Activated T-cell treated with anti-CD3 and anti-CD28 coated beads, Interleukin-2, amount 50 U/mL, for 4 hours (primary cell): ENCODE results near the gene CTDP1. TPM values are rescaled to one million over a fixed set of nuclear protein-coding genes. Genes with fewer than 3 reads are reported as not detected.
A peak's percentile ranks its signal among the peaks of the same experiment; 100 is the strongest.

Source experiments
- ATAC-seq, 2 donors: fragments of 200-7000 bp; cut with Tn5 transposase; one replicate each; pipeline ENCODE4 v1.10.0; 2021
- DNase-seq: peaks from one replicate; pipeline ENCODE4 v3.0.0-alpha.2; 2020
- H3K27me3 Mint-ChIP-seq: one replicate; pipeline ENCODE4 v1.8.0; 2021; ENCODE audit warnings: low read depth, mixed read lengths
- H3K36me3 Mint-ChIP-seq: one replicate; pipeline ENCODE4 v1.8.0; 2022; ENCODE audit warnings: mixed read lengths; ENCODE audit not compliant: insufficient read depth
- H3K4me1 Mint-ChIP-seq: one replicate; pipeline ENCODE4 v1.8.0; 2021; ENCODE audit warnings: low read depth, mixed read lengths
- H3K4me3 Mint-ChIP-seq: one replicate; pipeline ENCODE4 v1.8.0; 2021; ENCODE audit warnings: mild to moderate bottlenecking, moderate library complexity, mixed read lengths
- H3K9me3 Mint-ChIP-seq: one replicate; pipeline ENCODE4 v1.8.0; 2021; ENCODE audit warnings: mixed read lengths
- total RNA-seq, 3 donors: library from RNA; stranded (reverse); gene quantifications; one replicate each; pipeline ENCODE4 v1.2.1, GENCODE V29; 2021

Gene CTDP1
- total RNA-seq, 3 donors from 2014 or later, result 38.6 to 46.2 (median 44.6) TPM

- Mint-ChIP-seq H3K4me1 (peaks cover 12% of the 10 kb centered on the region), H3K36me3 (peaks cover 3% of the 10 kb centered on the region), H3K4me3 (no peak overlapping the region), H3K27me3 (peaks cover 47% of the 10 kb centered on the region), H3K9me3 (no peaks in the 10 kb centered on the region)
- no peak for ATAC-seq
- DNase-seq, result no peak
These were observed 119.4 kb downstream of the CTDP1 start for GRCh38 chr18:79798999-79799370.

- peak overlapping the region; percentile 37 for H3K4me3 Mint-ChIP-seq
- ATAC-seq, result no peak
These were observed 120.2 kb downstream of the CTDP1 start for GRCh38 chr18:79799619-79800370.

GRCh38 chr18:79800371-79801180 lies 121.0 kb downstream of the CTDP1 start:
- Mint-ChIP-seq H3K4me1 (peaks cover 12% of the 10 kb centered on the region), H3K9me3 (no peaks in the 10 kb centered on the region), H3K4me3 (no peak overlapping the region), H3K27me3 (peaks cover 36% of the 10 kb centered on the region), H3K36me3 (peaks cover 3% of the 10 kb centered on the region)
- no peak for DNase-seq
- ATAC-seq, result no peak

More at GRCh38 chr18:79799619-79800370, 120.2 kb downstream of the CTDP1 start:
- Mint-ChIP-seq H3K27me3 (peaks cover 40% of the 10 kb centered on the region), H3K9me3 (no peaks in the 10 kb centered on the region), H3K36me3 (peaks cover 3% of the 10 kb centered on the region), H3K4me1 (peaks cover 12% of the 10 kb centered on the region)
- no peak for DNase-seq

GRCh38 chr18:79801217-79801616 lies 121.6 kb downstream of the CTDP1 start:
- H3K9me3 Mint-ChIP-seq, result no peaks in the 10 kb centered on the region
- DNase-seq (no peak), ATAC-seq (no peak)
- no peak overlapping the region for H3K4me3 Mint-ChIP-seq
- H3K4me1 Mint-ChIP-seq, result peaks cover 12% of the 10 kb centered on the region
- peaks cover 36% of the 10 kb centered on the region for H3K27me3 Mint-ChIP-seq
- peaks cover 3% of the 10 kb centered on the region for H3K36me3 Mint-ChIP-seq

GRCh38 chr18:79801641-79802040 lies 122.0 kb downstream of the CTDP1 start:
- DNase-seq, result no peak
- no peak for ATAC-seq
- H3K4me1 Mint-ChIP-seq, result peaks cover 12% of the 10 kb centered on the region
- H3K36me3 Mint-ChIP-seq, result peaks cover 3% of the 10 kb centered on the region
- H3K27me3 Mint-ChIP-seq, result peaks cover 31% of the 10 kb centered on the region
- no peak overlapping the region for H3K4me3 Mint-ChIP-seq
- H3K9me3 Mint-ChIP-seq, result no peaks in the 10 kb centered on the region

GRCh38 chr18:79802298-79802697 lies 122.7 kb downstream of the CTDP1 start:
- Mint-ChIP-seq H3K9me3 (no peaks in the 10 kb centered on the region), H3K27me3 (peaks cover 25% of the 10 kb centered on the region), H3K4me3 (no peak overlapping the region), H3K4me1 (peaks cover 11% of the 10 kb centered on the region), H3K36me3 (peaks cover 1% of the 10 kb centered on the region)
- DNase-seq, result no peak
- ATAC-seq, result no peak

GRCh38 chr18:79803611-79804051 lies 124.0 kb downstream of the CTDP1 start:
- ATAC-seq, result no peak
- Mint-ChIP-seq H3K27me3 (peaks cover 23% of the 10 kb centered on the region), H3K36me3 (no peaks in the 10 kb centered on the region), H3K4me3 (no peak overlapping the region), H3K9me3 (no peaks in the 10 kb centered on the region), H3K4me1 (peaks cover 9% of the 10 kb centered on the region)
- no peak for DNase-seq

Other genes starting within 250 kb of the CTDP1 start
- gene KCNG2, start 118.1 kb downstream of the CTDP1 start, total RNA-seq, result not detected